Measurements from ENCODE around the gene ZFX.

- no peak for TF ChIP-seq CTCF (IDR thresholded peaks at IDR 0.05; ENCODE audit: insufficient read depth, low read depth, low read length)
- TF ChIP-seq EZH2 (IDR thresholded peaks at IDR 0.05; ENCODE audit: insufficient read depth, low read length), result no peak
Observed at GRCh38 chrX:24242649-24243175, 93.2 kb downstream of the ZFX start.

Data from astrocyte (in vitro differentiated cells and primary cell).